Measurements from ENCODE around the gene PRKD2. TPM values are rescaled to one million over a fixed set of nuclear protein-coding genes. Genes with fewer than 3 reads are reported as not detected.
"Not testable (repeated sequence)": the region's sequence is repeated elsewhere in the genome, so short reads cannot be mapped to it uniquely, and the experiment has no call there.

The PRKD2 gene
- total and polyA plus RNA-seq, 8 donors = 7.0 to 50.6 (median 26.3) TPM

DNA sequence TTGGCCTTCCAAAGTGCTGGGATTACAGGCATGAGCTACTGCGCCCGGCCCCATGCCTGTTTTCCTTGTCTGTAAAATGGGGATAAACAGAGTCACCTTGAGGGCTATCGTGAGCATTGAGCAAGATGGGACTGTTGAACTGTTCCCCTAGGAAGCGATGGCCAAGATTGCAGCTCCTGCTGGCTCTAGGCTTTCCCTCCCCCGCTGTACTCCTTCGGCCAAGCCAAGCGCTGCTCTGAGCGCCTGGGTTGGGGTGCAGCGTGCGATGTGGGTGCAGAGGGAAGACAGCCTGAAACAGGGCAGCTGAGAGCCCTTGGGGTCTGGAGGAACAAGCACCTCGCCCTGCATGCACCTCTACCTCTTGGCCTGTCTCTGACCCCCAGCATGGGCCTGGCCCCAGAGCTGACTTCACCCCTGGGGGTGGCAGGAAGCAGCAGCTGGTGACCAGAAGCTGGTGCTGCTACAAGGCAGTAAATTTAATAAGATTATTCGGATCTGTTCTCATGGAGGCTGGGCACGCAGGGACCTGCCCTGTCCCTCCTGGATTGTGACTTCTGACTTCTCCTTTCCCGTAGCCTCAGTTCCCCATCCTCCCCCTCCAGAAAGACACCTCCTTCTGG lies 86.2 kb downstream of the PRKD2 start:
- peaks cover 24 to 42% (median 37%) of the 10 kb centered on the region in 4 donors for H3K4me1 ChIP-seq
- no peak overlapping the region for H3K4me3 ChIP-seq
- TF ChIP-seq POLR2A (IDR thresholded peaks at IDR 0.05) (no peak), EP300 (IDR thresholded peaks at IDR 0.05) (no peak), POLR2AphosphoS5 (IDR thresholded peaks at IDR 0.05) (no peak)
- TF ChIP-seq, protein P1, sequence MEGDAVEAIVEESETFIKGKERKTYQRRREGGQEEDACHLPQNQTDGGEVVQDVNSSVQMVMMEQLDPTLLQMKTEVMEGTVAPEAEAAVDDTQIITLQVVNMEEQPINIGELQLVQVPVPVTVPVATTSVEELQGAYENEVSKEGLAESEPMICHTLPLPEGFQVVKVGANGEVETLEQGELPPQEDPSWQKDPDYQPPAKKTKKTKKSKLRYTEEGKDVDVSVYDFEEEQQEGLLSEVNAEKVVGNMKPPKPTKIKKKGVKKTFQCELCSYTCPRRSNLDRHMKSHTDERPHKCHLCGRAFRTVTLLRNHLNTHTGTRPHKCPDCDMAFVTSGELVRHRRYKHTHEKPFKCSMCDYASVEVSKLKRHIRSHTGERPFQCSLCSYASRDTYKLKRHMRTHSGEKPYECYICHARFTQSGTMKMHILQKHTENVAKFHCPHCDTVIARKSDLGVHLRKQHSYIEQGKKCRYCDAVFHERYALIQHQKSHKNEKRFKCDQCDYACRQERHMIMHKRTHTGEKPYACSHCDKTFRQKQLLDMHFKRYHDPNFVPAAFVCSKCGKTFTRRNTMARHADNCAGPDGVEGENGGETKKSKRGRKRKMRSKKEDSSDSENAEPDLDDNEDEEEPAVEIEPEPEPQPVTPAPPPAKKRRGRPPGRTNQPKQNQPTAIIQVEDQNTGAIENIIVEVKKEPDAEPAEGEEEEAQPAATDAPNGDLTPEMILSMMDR (IDR thresholded peaks at IDR 0.05) = no peak
- H3K36me3 ChIP-seq = no peaks in the 10 kb centered on the region
- H3K27ac ChIP-seq = peak overlapping the region in 1 of 5 donors; percentile 15
- no peak for DNase-seq
- intact Hi-C loops (cut with DNase I; ENCODE audit: low total_unique reads) = no loop called here
- WGBS, 5 donors = 75 to 89% (median 86%) methylated on average over 14 of the region's 14 CpGs
- no peaks in the 10 kb centered on the region for H3K9me3 ChIP-seq
- H3K27me3 ChIP-seq = peaks cover 0 to 25% (median 9%) of the 10 kb centered on the region in 3 donors

DNA sequence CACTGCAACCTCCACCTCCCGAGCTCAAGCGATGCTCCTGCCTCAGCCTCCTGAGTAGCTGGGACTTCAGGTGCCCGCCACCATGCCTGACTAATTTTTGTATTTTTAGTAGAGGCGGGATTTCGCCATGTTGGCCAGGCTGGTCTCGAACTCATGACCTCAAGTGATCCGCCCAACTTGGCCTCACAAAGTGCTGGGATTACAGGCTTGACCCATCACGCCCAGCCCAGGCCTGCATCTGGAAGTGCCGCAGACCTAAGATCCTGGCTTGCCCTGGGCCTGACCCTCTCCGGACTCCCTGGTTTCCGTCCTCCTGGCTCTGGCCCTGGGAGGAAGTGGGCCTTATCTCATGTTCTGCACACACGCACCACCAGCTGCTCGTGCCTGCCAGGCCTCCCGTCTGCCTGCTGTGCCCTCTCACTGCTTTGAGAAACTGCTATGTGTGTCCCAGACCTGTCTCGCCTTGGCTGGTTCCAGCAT lies 87.3 kb downstream of the PRKD2 start:
- peak; percentile 70 to 79 for DNase-seq
- Histone ChIP-seq H3K27me3 (peaks cover 0 to 18% (median 2%) of the 10 kb centered on the region in 3 donors), H3K36me3 (no peaks in the 10 kb centered on the region), H3K27ac (peak overlapping the region in 3 of 5 donors; percentile 40 to 60 (median 40)), H3K4me1 (peaks cover 25 to 49% (median 40%) of the 10 kb centered on the region in 4 donors), H3K9me3 (no peaks in the 10 kb centered on the region), H3K4me3 (no peak overlapping the region)
- WGBS, 5 donors = 48 to 65% (median 54%) methylated on average over 15 of the region's 15 CpGs
- intact Hi-C loops (cut with DNase I; ENCODE audit: low total_unique reads) = no loop called here
- TF ChIP-seq, protein P1 (IDR thresholded peaks at IDR 0.05) = no peak
- peak in 1 of 3 donors; percentile 43 for TF ChIP-seq POLR2AphosphoS5 (IDR thresholded peaks at IDR 0.05)
- TF ChIP-seq POLR2A (IDR thresholded peaks at IDR 0.05) = no peak

DNA sequence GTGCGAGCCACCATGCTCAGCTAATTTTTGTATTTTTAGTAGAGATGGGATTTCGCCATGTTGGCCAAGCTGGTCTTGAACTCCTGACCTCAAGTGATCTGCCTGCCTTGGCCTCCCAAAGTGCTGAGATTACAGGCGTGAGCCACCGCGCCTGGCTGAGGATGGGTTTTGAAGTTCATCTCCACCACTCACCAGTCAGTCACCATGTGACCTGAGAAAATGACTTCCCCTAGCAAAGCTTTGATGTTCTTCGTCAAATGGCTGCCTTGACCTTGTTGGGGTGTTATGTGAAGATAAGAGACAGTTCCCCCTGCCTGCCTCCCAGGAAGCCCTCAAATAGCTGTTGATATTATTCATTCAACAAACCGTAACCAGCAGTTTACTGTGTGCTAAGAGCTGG lies 87.9 kb downstream of the PRKD2 start:
- Histone ChIP-seq H3K27me3 (peaks cover 0 to 11% (median 0%) of the 10 kb centered on the region in 3 donors), H3K4me1 (peaks cover 29 to 49% (median 39%) of the 10 kb centered on the region in 4 donors)
- DNase-seq; H3K9me3 ChIP-seq; H3K36me3 ChIP-seq; H3K4me3 ChIP-seq; intact Hi-C loops (cut with DNase I; ENCODE audit: low total_unique reads); H3K27ac ChIP-seq: not testable (repeated sequence)
- 80 to 94% (median 92%) methylated on average over 4 to 7 of the region's 7 CpGs for WGBS, 5 donors

DNA sequence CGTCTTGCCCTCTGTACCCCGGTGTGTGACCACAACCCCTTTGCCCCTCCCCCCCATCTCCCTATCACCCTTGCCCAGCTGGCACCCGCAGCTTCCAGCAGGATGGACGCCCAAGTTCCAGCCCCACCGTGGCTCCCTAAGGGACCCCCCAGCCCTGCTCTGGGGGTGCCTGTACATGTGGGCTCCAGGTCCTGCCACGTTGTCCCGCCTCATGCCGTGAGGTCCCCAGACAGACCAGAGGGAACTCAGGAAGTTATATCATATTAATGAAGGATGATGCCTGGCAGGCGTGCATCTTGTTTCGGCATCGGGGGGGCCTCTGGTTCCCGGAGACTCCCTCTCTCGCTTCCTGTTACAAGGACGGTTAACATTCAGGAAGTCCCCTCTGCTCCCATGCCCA lies 90.5 kb downstream of the PRKD2 start:
- intact Hi-C loops (cut with DNase I; ENCODE audit: low total_unique reads) = no loop called here
- Histone ChIP-seq H3K9me3 (no peaks in the 10 kb centered on the region), H3K36me3 (no peaks in the 10 kb centered on the region), H3K4me3 (no peak overlapping the region), H3K27me3 (no peaks in the 10 kb centered on the region), H3K27ac (peak overlapping the region in 4 of 5 donors; percentile 84 to 87 (median 86)), H3K4me1 (peaks cover 26 to 61% (median 46%) of the 10 kb centered on the region in 4 donors)
- no peak for DNase-seq
- TF ChIP-seq EP300 (IDR thresholded peaks at IDR 0.05) = no peak
- TF ChIP-seq, protein P1 (IDR thresholded peaks at IDR 0.05) = no peak
- no peak for TF ChIP-seq POLR2A (IDR thresholded peaks at IDR 0.05)
- no peak for TF ChIP-seq POLR2AphosphoS5 (IDR thresholded peaks at IDR 0.05)
- 63 to 81% (median 74%) methylated on average over 12 to 14 of the region's 14 CpGs for WGBS, 5 donors

DNA sequence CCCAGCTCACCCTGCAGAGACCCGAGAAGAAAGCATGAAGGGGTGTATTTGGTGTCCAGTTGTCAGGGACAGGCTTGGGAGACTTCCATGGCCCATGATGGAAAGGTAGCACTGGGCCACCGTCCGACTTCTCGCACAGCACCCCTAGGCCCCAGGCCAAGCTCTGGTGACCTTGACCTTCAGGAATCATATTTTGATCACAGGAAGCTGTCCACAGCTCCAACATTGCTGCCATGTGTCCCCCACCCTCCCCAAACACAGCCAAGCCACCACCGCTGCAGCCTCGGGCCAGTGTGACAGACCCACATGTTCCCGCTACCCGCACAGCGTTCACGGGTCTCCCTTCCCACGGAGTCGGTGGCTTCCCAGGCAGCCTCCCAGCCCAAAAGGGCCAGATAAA lies 91.2 kb downstream of the PRKD2 start:
- 79 to 88% (median 87%) methylated on average over 9 to 12 of the region's 12 CpGs for WGBS, 5 donors
- TF ChIP-seq POLR2A (IDR thresholded peaks at IDR 0.05) (no peak), EP300 (IDR thresholded peaks at IDR 0.05) (no peak), POLR2AphosphoS5 (IDR thresholded peaks at IDR 0.05) (no peak)
- TF ChIP-seq, protein P1 (IDR thresholded peaks at IDR 0.05) = no peak
- Histone ChIP-seq H3K4me1 (peaks cover 32 to 66% (median 49%) of the 10 kb centered on the region in 4 donors), H3K4me3 (no peak overlapping the region), H3K27ac (peak overlapping the region; percentile 32 to 87 (median 86)), H3K36me3 (no peaks in the 10 kb centered on the region), H3K9me3 (no peaks in the 10 kb centered on the region), H3K27me3 (no peaks in the 10 kb centered on the region)
- intact Hi-C loops (cut with DNase I; ENCODE audit: low total_unique reads) = no loop called here
- no peak for DNase-seq
